Mucosa of stomach (tissue), 1 donor: ENCODE data around the gene SERPINA4.

Source experiments
- H3K27me3 ChIP-seq: one replicate; pipeline ENCODE4 v1.7.0; 2013; ENCODE audit warnings: mild to moderate bottlenecking, low read length; ENCODE audit not compliant: control insufficient read depth, insufficient read depth
- H3K36me3 ChIP-seq: one replicate; pipeline ENCODE4 v1.7.0; 2013; ENCODE audit warnings: low read length; ENCODE audit not compliant: control insufficient read depth, insufficient read depth
- H3K4me1 ChIP-seq: one replicate; pipeline ENCODE4 v1.7.0; 2013; ENCODE audit warnings: mild to moderate bottlenecking, low read length; ENCODE audit not compliant: control insufficient read depth, insufficient read depth
- H3K4me3 ChIP-seq: one replicate; pipeline ENCODE4 v1.7.0; 2013; ENCODE audit warnings: low read length
- H3K9ac ChIP-seq: one replicate; pipeline ENCODE4 v1.7.0; 2013; ENCODE audit warnings: mild to moderate bottlenecking, low read length, moderate library complexity
- H3K9me3 ChIP-seq: one replicate; pipeline ENCODE4 v1.7.0; 2013; ENCODE audit warnings: mild to moderate bottlenecking, low read length, moderate library complexity; ENCODE audit not compliant: control insufficient read depth
- donor health status: Pancreatic carcinoma.

The SERPINA4 gene

GRCh38 chr14:94615823-94616570 is 54.8 kb downstream of the SERPINA4 start:
- Histone ChIP-seq H3K4me3 (no peak overlapping the region), H3K27me3 (no peaks in the 10 kb centered on the region), H3K36me3 (no peaks in the 10 kb centered on the region), H3K4me1 (no peaks in the 10 kb centered on the region), H3K9ac (no peak overlapping the region), H3K9me3 (no peaks in the 10 kb centered on the region)

GRCh38 chr14:94617366-94617941 is 56.2 kb downstream of the SERPINA4 start:
- no peaks in the 10 kb centered on the region for H3K36me3 ChIP-seq
- H3K4me3 ChIP-seq = no peak overlapping the region
- no peaks in the 10 kb centered on the region for H3K4me1 ChIP-seq
- no peaks in the 10 kb centered on the region for H3K9me3 ChIP-seq
- no peaks in the 10 kb centered on the region for H3K27me3 ChIP-seq
- no peak overlapping the region for H3K9ac ChIP-seq

GRCh38 chr14:94617988-94618822 is 57.0 kb downstream of the SERPINA4 start:
- Histone ChIP-seq H3K4me3 (no peak overlapping the region), H3K36me3 (no peaks in the 10 kb centered on the region), H3K27me3 (no peaks in the 10 kb centered on the region), H3K9me3 (no peaks in the 10 kb centered on the region), H3K9ac (no peak overlapping the region), H3K4me1 (no peaks in the 10 kb centered on the region)

- Histone ChIP-seq H3K4me1 (no peaks in the 10 kb centered on the region), H3K9me3 (no peaks in the 10 kb centered on the region), H3K4me3 (no peak overlapping the region), H3K9ac (no peak overlapping the region), H3K27me3 (no peaks in the 10 kb centered on the region), H3K36me3 (no peaks in the 10 kb centered on the region)
Observed at GRCh38 chr14:94619297-94619696, 58.1 kb downstream of the SERPINA4 start.
